Measurements from ENCODE around the gene TEN1. TPM values are rescaled to one million over a fixed set of nuclear protein-coding genes. Genes with fewer than 3 reads are reported as not detected.

Gene TEN1
- total RNA-seq, 4 donors from 2014 or later: 24.6 to 40.6 (median 26.2) TPM

DNA sequence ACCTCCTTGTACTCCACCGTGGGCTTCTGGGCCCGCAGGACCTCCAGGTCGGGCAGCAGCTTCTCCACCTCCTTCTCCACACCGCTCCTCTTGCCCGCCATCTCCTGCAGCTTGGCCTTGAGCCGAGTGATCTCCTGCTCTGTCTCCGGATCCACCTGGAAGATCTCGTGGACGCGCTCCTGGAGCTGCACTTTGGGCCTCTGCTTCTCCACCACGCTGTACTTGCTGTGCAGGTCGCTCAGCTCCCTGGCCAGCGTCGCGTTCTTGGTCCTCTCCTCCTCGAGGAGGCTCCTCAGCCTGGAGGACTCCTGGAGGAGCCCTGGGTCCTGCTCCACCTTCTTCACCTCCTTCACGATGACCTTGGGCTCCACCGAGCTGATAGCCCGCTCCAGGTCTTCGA is 30.4 kb downstream of the TEN1 start:
- TF ChIP-seq POLR2A (IDR thresholded peaks at IDR 0.05): no peak
- TF ChIP-seq, protein P1, sequence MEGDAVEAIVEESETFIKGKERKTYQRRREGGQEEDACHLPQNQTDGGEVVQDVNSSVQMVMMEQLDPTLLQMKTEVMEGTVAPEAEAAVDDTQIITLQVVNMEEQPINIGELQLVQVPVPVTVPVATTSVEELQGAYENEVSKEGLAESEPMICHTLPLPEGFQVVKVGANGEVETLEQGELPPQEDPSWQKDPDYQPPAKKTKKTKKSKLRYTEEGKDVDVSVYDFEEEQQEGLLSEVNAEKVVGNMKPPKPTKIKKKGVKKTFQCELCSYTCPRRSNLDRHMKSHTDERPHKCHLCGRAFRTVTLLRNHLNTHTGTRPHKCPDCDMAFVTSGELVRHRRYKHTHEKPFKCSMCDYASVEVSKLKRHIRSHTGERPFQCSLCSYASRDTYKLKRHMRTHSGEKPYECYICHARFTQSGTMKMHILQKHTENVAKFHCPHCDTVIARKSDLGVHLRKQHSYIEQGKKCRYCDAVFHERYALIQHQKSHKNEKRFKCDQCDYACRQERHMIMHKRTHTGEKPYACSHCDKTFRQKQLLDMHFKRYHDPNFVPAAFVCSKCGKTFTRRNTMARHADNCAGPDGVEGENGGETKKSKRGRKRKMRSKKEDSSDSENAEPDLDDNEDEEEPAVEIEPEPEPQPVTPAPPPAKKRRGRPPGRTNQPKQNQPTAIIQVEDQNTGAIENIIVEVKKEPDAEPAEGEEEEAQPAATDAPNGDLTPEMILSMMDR (IDR thresholded peaks at IDR 0.05): no peak
- peaks cover 0 to 100% (median 25%) of the 10 kb centered on the region in 3 donors for H3K36me3 ChIP-seq
- H3K4me1 ChIP-seq: peaks cover 0 to 15% (median 2%) of the 10 kb centered on the region in 3 donors
- no peaks in the 10 kb centered on the region for H3K9me3 ChIP-seq
- no peak overlapping the region for H3K27ac ChIP-seq
- intact Hi-C loops (cut with DNase I): loop anchor here (5.0 kb wide), 1 partner anchor 102 kb away; no protein-coding TSS in a partner anchor
- peaks cover 0 to under 1% (median 0%) of the 10 kb centered on the region in 4 donors for H3K27me3 ChIP-seq
- 89 to 93% methylated on average over 19 of the region's 20 CpGs for WGBS, 2 donors
- no peak for DNase-seq
- H3K4me3 ChIP-seq: no peak overlapping the region

DNA sequence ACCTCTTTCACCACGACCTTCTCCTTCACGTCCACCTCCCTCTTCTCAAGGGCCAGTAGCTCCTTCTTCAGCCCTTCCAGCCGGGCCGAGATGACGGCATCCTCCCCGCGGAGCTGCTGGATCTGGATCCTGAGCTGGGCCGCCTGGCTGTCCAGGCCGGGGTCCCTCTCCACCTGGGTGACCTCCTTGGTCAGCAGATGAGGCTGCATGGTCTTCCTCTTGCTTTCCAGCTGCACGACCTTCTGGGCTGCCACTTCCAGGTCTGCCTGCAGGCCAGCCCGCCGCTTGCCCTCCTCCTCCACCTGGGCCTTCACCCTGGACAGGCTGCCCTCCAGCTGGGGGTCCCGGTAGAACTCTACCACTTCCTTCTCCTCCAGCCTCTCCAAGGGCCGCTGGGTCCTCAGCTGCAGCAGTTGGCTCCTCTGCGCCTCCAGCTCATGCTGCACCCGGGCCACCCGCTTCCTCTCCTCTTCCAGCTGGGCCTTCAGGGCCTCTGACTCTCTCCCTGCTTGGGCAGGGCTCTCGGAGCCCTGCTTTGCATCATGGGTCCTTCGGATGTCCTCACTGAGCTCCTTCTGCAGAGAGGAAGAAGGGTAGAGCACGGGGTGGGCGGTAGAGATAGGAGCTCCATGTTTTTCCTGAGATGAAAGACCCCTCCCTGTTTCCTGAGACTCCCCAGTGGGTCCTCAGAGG is 31.1 kb downstream of the TEN1 start:
- H3K27ac ChIP-seq: no peak overlapping the region
- 82 to 91% methylated on average over 12 to 17 of the region's 21 CpGs for WGBS, 2 donors
- DNase-seq: no peak
- H3K9me3 ChIP-seq: no peaks in the 10 kb centered on the region
- intact Hi-C loops (cut with DNase I): loop anchor here (5.0 to 10.0 kb wide), 3 partner anchors 42 to 275 kb away; no protein-coding TSS in a partner anchor
- TF ChIP-seq POLR2A (IDR thresholded peaks at IDR 0.05): no peak
- TF ChIP-seq, protein P1 (IDR thresholded peaks at IDR 0.05): no peak
- peaks cover 0 to 21% (median 9%) of the 10 kb centered on the region in 3 donors for H3K4me1 ChIP-seq
- H3K27me3 ChIP-seq: peaks cover 0 to 7% (median 0%) of the 10 kb centered on the region in 4 donors
- peaks cover 0 to 100% (median 25%) of the 10 kb centered on the region in 3 donors for H3K36me3 ChIP-seq
- H3K4me3 ChIP-seq: no peak overlapping the region

DNA sequence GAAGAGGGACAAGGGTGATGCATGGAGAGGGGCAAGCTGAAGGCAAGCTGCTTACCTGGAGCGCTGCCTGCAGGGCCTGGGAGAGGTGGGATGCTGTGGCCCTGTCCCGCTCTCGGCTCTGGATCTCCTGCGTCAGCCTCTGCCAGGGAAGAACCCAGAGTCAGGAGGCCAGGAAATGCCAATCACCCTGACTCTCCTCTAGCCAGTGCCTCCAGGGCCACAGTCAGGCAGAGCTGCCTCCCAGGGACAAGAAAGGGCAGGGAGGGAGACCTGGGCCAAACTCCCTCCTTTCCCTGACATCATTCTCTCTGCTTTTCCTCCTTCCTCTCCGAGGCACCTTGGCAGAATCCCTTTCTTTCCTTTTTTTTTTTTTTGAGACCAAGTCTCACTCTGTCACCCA is 32.9 kb downstream of the TEN1 start:
- Histone ChIP-seq H3K9me3 (no peaks in the 10 kb centered on the region), H3K27me3 (peaks cover 0 to 9% (median 0%) of the 10 kb centered on the region in 4 donors), H3K4me1 (peaks cover 0 to 25% (median 11%) of the 10 kb centered on the region in 3 donors), H3K36me3 (peaks cover 0 to 100% (median 25%) of the 10 kb centered on the region in 3 donors), H3K4me3 (no peak overlapping the region), H3K27ac (no peak overlapping the region)
- 60 to 82% methylated on average over 1 to 5 of the region's 5 CpGs for WGBS, 2 donors
- no peak for DNase-seq
- no peak for TF ChIP-seq POLR2A (IDR thresholded peaks at IDR 0.05)
- TF ChIP-seq, protein P1 (IDR thresholded peaks at IDR 0.05): no peak
- intact Hi-C loops (cut with DNase I): loop anchor here (5.0 to 10.0 kb wide), 2 partner anchors 40 to 273 kb away; no protein-coding TSS in a partner anchor

DNA sequence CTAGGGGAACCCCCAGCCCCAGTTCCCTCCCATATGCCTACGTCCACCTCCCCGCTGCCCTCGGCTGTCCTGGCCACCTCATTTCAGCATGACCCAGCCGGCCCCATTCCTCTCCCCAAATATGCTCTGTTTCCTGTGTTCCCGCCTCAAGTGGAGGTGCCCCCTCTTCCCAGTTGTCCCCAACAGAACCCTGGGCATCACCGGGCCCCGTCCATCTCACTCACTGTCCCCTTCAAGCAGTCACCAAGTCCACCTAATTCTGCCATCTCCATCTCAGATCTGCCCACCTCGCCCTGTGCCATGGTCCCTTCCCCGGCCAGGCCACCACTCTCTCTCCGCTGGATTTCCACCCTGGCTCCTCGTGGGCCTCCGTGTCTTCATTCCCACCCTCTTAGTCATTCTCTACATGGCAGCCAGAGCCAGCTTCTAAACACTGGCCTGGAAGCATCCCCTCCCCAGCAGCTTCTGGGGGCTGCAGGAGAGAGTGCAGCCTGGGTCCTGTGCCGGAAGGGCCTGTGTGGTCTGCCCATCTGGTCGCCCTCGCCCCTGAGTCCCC is 34.4 kb downstream of the TEN1 start:
- peak overlapping the region in 1 of 4 donors; percentile 42 for H3K27ac ChIP-seq
- H3K4me1 ChIP-seq: peaks cover 0 to 25% (median 11%) of the 10 kb centered on the region in 3 donors
- intact Hi-C loops (cut with DNase I): loop anchor here (5.0 to 10.0 kb wide), 2 partner anchors 39 to 271 kb away; no protein-coding TSS in a partner anchor
- peaks cover 0 to 9% (median 0%) of the 10 kb centered on the region in 4 donors for H3K27me3 ChIP-seq
- no peaks in the 10 kb centered on the region for H3K9me3 ChIP-seq
- no peak for DNase-seq
- H3K36me3 ChIP-seq: peaks cover 4 to 100% (median 22%) of the 10 kb centered on the region in 3 donors
- TF ChIP-seq, protein P1 (IDR thresholded peaks at IDR 0.05): no peak
- TF ChIP-seq POLR2A (IDR thresholded peaks at IDR 0.05): no peak
- WGBS, 2 donors: 75 to 78% methylated on average over 15 of the region's 15 CpGs
- no peak overlapping the region for H3K4me3 ChIP-seq

All from esophagus squamous epithelium (tissue), 5 donors.